Astrocyte (in vitro differentiated cells and primary cell): ENCODE data around the gene LTBP2. TPM values are rescaled to one million over a fixed set of nuclear protein-coding genes. Genes with fewer than 3 reads are reported as not detected.

Experiments used
- DNase-seq: peaks from one replicate; pipeline ENCODE4 v3.0.0-alpha.2; 2010; ENCODE audit warnings: low read depth
- FAIRE-seq: peaks from 2 replicates; lab custom pipeline; 2011; peaks lifted over from hg19 to GRCh38; lab: Jason Lieb, UNC
- H2AFZ ChIP-seq: 2 replicates; pipeline ENCODE4 v1.6.0; 2012; ENCODE audit warnings: low read depth, low read length, inconsistent platforms
- H3K27ac ChIP-seq: 2 replicates; pipeline ENCODE4 v1.5.1; 2011; ENCODE audit warnings: low read depth, low read length, inconsistent platforms
- H3K27me3 ChIP-seq: 2 replicates; pipeline ENCODE4 v1.6.0; 2011; ENCODE audit warnings: low read length, inconsistent platforms; ENCODE audit not compliant: insufficient read depth
- H3K36me3 ChIP-seq: 2 replicates; pipeline ENCODE4 v1.5.1; 2011; ENCODE audit warnings: low read length, inconsistent platforms; ENCODE audit not compliant: insufficient read depth
- H3K4me1 ChIP-seq: 2 replicates; pipeline ENCODE4 v1.5.1; 2011; ENCODE audit warnings: low read length, inconsistent platforms; ENCODE audit not compliant: insufficient read depth
- H3K4me2 ChIP-seq: 2 replicates; pipeline ENCODE4 v1.6.0; 2012; ENCODE audit warnings: low read length, inconsistent platforms
- H3K4me3 ChIP-seq: 2 replicates; pipeline ENCODE4 v1.5.1; 2011; ENCODE audit warnings: low read depth, mild to moderate bottlenecking, low read length, inconsistent platforms; ENCODE audit not compliant: insufficient read depth
- H3K79me2 ChIP-seq: 2 replicates; pipeline ENCODE4 v1.6.0; 2012; ENCODE audit warnings: mild to moderate bottlenecking, low read length, inconsistent platforms; ENCODE audit not compliant: insufficient read depth
- H3K9ac ChIP-seq: 2 replicates; pipeline ENCODE4 v1.6.0; 2012; ENCODE audit warnings: mild to moderate bottlenecking, low read length, inconsistent platforms
- H3K9me3 ChIP-seq: 2 replicates; pipeline ENCODE4 v1.5.1; 2012; ENCODE audit warnings: low read depth, mild to moderate bottlenecking, low read length, inconsistent platforms; ENCODE audit not compliant: insufficient read depth
- H4K20me1 ChIP-seq: 2 replicates; pipeline ENCODE4 v1.6.0; 2012; ENCODE audit warnings: low read length, inconsistent platforms; ENCODE audit not compliant: insufficient read depth
- H3K27ac Mint-ChIP-seq: one replicate; pipeline ENCODE4 v1.8.0; 2021; ENCODE audit warnings: mild to moderate bottlenecking, mixed read lengths; ENCODE audit not compliant: unreplicated experiment
- H3K27me3 Mint-ChIP-seq: one replicate; pipeline ENCODE4 v1.8.0; 2021; ENCODE audit warnings: low read depth, mixed read lengths; ENCODE audit not compliant: unreplicated experiment
- H3K36me3 Mint-ChIP-seq: one replicate; pipeline ENCODE4 v1.8.0; 2021; ENCODE audit warnings: low read depth, mixed read lengths; ENCODE audit not compliant: unreplicated experiment
- H3K4me1 Mint-ChIP-seq: one replicate; pipeline ENCODE4 v1.8.0; 2021; ENCODE audit warnings: low read depth, mixed read lengths; ENCODE audit not compliant: unreplicated experiment
- H3K4me3 Mint-ChIP-seq: one replicate; pipeline ENCODE4 v1.8.0; 2021; ENCODE audit warnings: mild to moderate bottlenecking, moderate library complexity, mixed read lengths; ENCODE audit not compliant: unreplicated experiment
- H3K9me3 Mint-ChIP-seq: one replicate; pipeline ENCODE4 v1.8.0; 2021; ENCODE audit warnings: mild to moderate bottlenecking, mixed read lengths; ENCODE audit not compliant: unreplicated experiment
- EZH2 ChIP-seq: IDR thresholded peaks from 2 replicates; pipeline ENCODE4 v1.6.1; 2012; ENCODE audit warnings: mild to moderate bottlenecking, low read length, inconsistent platforms; ENCODE audit not compliant: insufficient read depth
- total RNA-seq: library from RNA; stranded (reverse); gene quantifications from 2 replicates; pipeline ENCODE4 v1.2.1, GENCODE V29; 2021
- TF ChIP-seq, protein P1 (sequence below): IDR thresholded peaks from 2 replicates; pipeline ENCODE4 v1.5.1; 2011; ENCODE audit warnings: low read depth, mild to moderate bottlenecking, inconsistent platforms, low read length, moderate library complexity; ENCODE audit not compliant: insufficient read depth

LTBP2 gene
- total RNA-seq, 1 donor from 2014 or later, result 162 TPM

DNA sequence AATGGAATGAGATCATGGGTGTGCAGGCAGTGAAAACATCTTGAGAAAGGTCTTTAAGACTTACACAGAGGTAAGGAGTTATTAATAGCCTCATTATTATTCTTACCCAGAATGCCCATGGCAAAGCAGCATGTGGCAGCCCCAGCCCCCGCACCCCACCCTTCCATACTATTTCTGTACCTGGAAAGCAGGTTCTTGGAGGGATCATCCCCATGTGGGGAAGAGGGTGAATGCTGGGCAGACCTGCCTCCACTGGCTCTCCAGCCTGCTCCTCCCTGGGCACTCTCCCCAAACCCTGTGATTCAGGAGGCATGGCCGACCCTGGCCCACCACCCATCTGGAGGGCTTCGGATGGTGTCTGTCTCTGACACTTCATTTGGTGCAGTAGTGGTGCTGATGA lies 147.3 kb downstream of the LTBP2 start:
- Mint-ChIP-seq H3K4me1 (no peaks in the 10 kb centered on the region), H3K36me3 (peaks cover 4% of the 10 kb centered on the region), H3K27ac (no peak overlapping the region), H3K27me3 (peaks cover 43% of the 10 kb centered on the region), H3K9me3 (no peaks in the 10 kb centered on the region), H3K4me3 (no peak overlapping the region)
- DNase-seq (no peak), FAIRE-seq (no peak)
- no peaks in the 10 kb centered on the region for H3K79me2 ChIP-seq
- H3K27me3 ChIP-seq, result peaks cover 8% of the 10 kb centered on the region
- no peak overlapping the region for H3K4me3 ChIP-seq
- TF ChIP-seq, protein P1, sequence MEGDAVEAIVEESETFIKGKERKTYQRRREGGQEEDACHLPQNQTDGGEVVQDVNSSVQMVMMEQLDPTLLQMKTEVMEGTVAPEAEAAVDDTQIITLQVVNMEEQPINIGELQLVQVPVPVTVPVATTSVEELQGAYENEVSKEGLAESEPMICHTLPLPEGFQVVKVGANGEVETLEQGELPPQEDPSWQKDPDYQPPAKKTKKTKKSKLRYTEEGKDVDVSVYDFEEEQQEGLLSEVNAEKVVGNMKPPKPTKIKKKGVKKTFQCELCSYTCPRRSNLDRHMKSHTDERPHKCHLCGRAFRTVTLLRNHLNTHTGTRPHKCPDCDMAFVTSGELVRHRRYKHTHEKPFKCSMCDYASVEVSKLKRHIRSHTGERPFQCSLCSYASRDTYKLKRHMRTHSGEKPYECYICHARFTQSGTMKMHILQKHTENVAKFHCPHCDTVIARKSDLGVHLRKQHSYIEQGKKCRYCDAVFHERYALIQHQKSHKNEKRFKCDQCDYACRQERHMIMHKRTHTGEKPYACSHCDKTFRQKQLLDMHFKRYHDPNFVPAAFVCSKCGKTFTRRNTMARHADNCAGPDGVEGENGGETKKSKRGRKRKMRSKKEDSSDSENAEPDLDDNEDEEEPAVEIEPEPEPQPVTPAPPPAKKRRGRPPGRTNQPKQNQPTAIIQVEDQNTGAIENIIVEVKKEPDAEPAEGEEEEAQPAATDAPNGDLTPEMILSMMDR, result no peak
- no peak for TF ChIP-seq EZH2
- no peak overlapping the region for H2AFZ ChIP-seq
- no peaks in the 10 kb centered on the region for H3K36me3 ChIP-seq
- no peaks in the 10 kb centered on the region for H4K20me1 ChIP-seq
- no peak overlapping the region for H3K4me2 ChIP-seq
- no peaks in the 10 kb centered on the region for H3K9me3 ChIP-seq
- no peak overlapping the region for H3K9ac ChIP-seq
- no peaks in the 10 kb centered on the region for H3K4me1 ChIP-seq
- no peak overlapping the region for H3K27ac ChIP-seq

- no peak for FAIRE-seq
- Mint-ChIP-seq H3K4me3 (no peak overlapping the region), H3K36me3 (peaks cover 4% of the 10 kb centered on the region), H3K27ac (no peak overlapping the region), H3K27me3 (peaks cover 39% of the 10 kb centered on the region), H3K9me3 (no peaks in the 10 kb centered on the region), H3K4me1 (peaks cover 2% of the 10 kb centered on the region)
- Histone ChIP-seq H3K27me3 (peaks cover 8% of the 10 kb centered on the region), H3K9ac (no peak overlapping the region), H3K4me3 (no peak overlapping the region), H3K79me2 (no peaks in the 10 kb centered on the region), H3K9me3 (no peaks in the 10 kb centered on the region), H3K4me1 (no peaks in the 10 kb centered on the region), H2AFZ (no peak overlapping the region), H3K27ac (no peak overlapping the region), H3K36me3 (no peaks in the 10 kb centered on the region), H3K4me2 (no peak overlapping the region), H4K20me1 (no peaks in the 10 kb centered on the region)
- DNase-seq, result no peak
- TF ChIP-seq, protein P1, result no peak
- no peak for TF ChIP-seq EZH2
Observed at GRCh38 chr14:74463697-74464096, 148.3 kb downstream of the LTBP2 start.

GRCh38 chr14:74462993-74463392 lies 149.0 kb downstream of the LTBP2 start:
- no peak overlapping the region for H3K27ac ChIP-seq
- H3K79me2 ChIP-seq, result no peaks in the 10 kb centered on the region
- H4K20me1 ChIP-seq, result no peaks in the 10 kb centered on the region
- H3K4me3 ChIP-seq, result no peak overlapping the region
- no peak overlapping the region for H3K4me2 ChIP-seq
- no peaks in the 10 kb centered on the region for H3K36me3 ChIP-seq
- H2AFZ ChIP-seq, result no peak overlapping the region
- H3K27me3 ChIP-seq, result peaks cover 8% of the 10 kb centered on the region
- no peaks in the 10 kb centered on the region for H3K9me3 Mint-ChIP-seq
- TF ChIP-seq, protein P1, result no peak
- no peak for TF ChIP-seq EZH2
- FAIRE-seq (no peak), DNase-seq (no peak)
- peaks cover 2% of the 10 kb centered on the region for H3K4me1 Mint-ChIP-seq
- H3K4me3 Mint-ChIP-seq, result no peak overlapping the region
- H3K27me3 Mint-ChIP-seq, result peaks cover 35% of the 10 kb centered on the region
- H3K27ac Mint-ChIP-seq, result no peak overlapping the region
- H3K4me1 ChIP-seq, result no peaks in the 10 kb centered on the region
- H3K9ac ChIP-seq, result no peak overlapping the region
- peaks cover 4% of the 10 kb centered on the region for H3K36me3 Mint-ChIP-seq
- no peaks in the 10 kb centered on the region for H3K9me3 ChIP-seq
